ENCODE results near the gene CCIN.

- TF ChIP-seq CTCF (IDR thresholded peaks at IDR 0.05 in 2 of 3, conservative IDR thresholded peaks at IDR 0.05 in 1 of 3; ENCODE audit: borderline replicate concordance in 1 of 3, insufficient read depth in 1 of 3, low read depth in 2 of 3, low read length in 2 of 3), result no peak
- TF ChIP-seq ATF3 (IDR thresholded peaks at IDR 0.05), result no peak
- no peak for TF ChIP-seq SIN3A (IDR thresholded peaks at IDR 0.05; ENCODE audit: low read depth)
- no peak for TF ChIP-seq CEBPB (IDR thresholded peaks at IDR 0.05; ENCODE audit: low read depth)
- TF ChIP-seq POLR2AphosphoS5 (IDR thresholded peaks at IDR 0.05; ENCODE audit: low read depth, low read length), result no peak
- no peak for TF ChIP-seq POLR2A (IDR thresholded peaks at IDR 0.05; ENCODE audit: borderline replicate concordance, extremely low read depth, insufficient read depth, insufficient read length)
- TF ChIP-seq ZNF274 (IDR thresholded peaks at IDR 0.05; ENCODE audit: low read depth, low read length), result no peak
These were observed 20.8 kb downstream of the CCIN start for GRCh38 chr9:36189976-36190375.

All from HCT116 (cell line).